ENCODE data around the gene TBC1D1. TPM values are rescaled to one million over a fixed set of nuclear protein-coding genes. Genes with fewer than 3 reads are reported as not detected.

TBC1D1 gene
- total RNA-seq, 5 donors from 2014 or later (not counting 1 experiment from before 2014, with no cell fraction given) = 46.3 to 58.1 (median 47.6) TPM

- 90% methylated on average over 4 of the region's 7 CpGs for WGBS (ENCODE audit: insufficient coverage)
- ChIA-PET CTCF (interaction anchor here in 1 of 2 donors (1.0 kb wide), 1 partner anchor 714 kb away, joined by 4 read pairs; the partner anchor contains the start of gene TLR10), POLR2A (no interaction called here)
- Mint-ChIP-seq H3K4me1 (peaks cover 12 to 20% (median 15%) of the 10 kb centered on the region in 3 donors), H3K9me3 (no peaks in the 10 kb centered on the region), H3K4me3 (no peak overlapping the region), H3K27me3 (no peaks in the 10 kb centered on the region), H3K36me3 (peaks cover 41% of the 10 kb centered on the region), H3K27ac (no peak overlapping the region)
- DNase-seq (no peak), ATAC-seq (replicated peaks in 1 of 4) (no peak)
- Histone ChIP-seq H3K9me3 (no peaks in the 10 kb centered on the region), H3K4me3 (ENCODE audit: control insufficient read depth in 1 of 2, extremely low read depth in 1 of 2, low read length in 1 of 2) (no peak overlapping the region), H3K4me1 (ENCODE audit: control insufficient read depth in 1 of 2, extremely low read depth in 1 of 2, insufficient read depth in 2 of 2, low read length in 2 of 2) (peaks cover 6 to 9% of the 10 kb centered on the region in 2 experiments), H3K36me3 (ENCODE audit: control insufficient read depth in 2 of 2, extremely low read depth in 1 of 2, insufficient read depth in 1 of 2, low read length in 1 of 2) (peaks cover 2 to 35% of the 10 kb centered on the region in 2 donors), H3K27me3 (replicated peaks in 1 of 2; ENCODE audit: control insufficient read depth in 2 of 2, extremely low read depth in 1 of 2, insufficient read depth in 2 of 2, low read length in 1 of 2) (no peaks in the 10 kb centered on the region), H3K27ac (ENCODE audit: low read length) (no peak overlapping the region)
Measured at GRCh38 chr4:38068107-38068506, 177.2 kb downstream of the TBC1D1 start.

- peak; percentile 60 to 80 (median 71) for ATAC-seq (replicated peaks in 1 of 4)
- Histone ChIP-seq H3K4me1 (ENCODE audit: control insufficient read depth in 1 of 2, extremely low read depth in 1 of 2, insufficient read depth in 2 of 2, low read length in 2 of 2) (peaks cover 6 to 9% of the 10 kb centered on the region in 2 experiments), H3K36me3 (ENCODE audit: control insufficient read depth in 2 of 2, extremely low read depth in 1 of 2, insufficient read depth in 1 of 2, low read length in 1 of 2) (peaks cover 2 to 34% of the 10 kb centered on the region in 2 donors), H3K27ac (ENCODE audit: low read length) (no peak overlapping the region), H3K27me3 (replicated peaks in 1 of 2; ENCODE audit: control insufficient read depth in 2 of 2, extremely low read depth in 1 of 2, insufficient read depth in 2 of 2, low read length in 1 of 2) (no peaks in the 10 kb centered on the region), H3K9me3 (no peaks in the 10 kb centered on the region), H3K4me3 (ENCODE audit: control insufficient read depth in 1 of 2, extremely low read depth in 1 of 2, low read length in 1 of 2) (no peak overlapping the region)
- Mint-ChIP-seq H3K4me3 (no peak overlapping the region), H3K36me3 (peaks cover 48% of the 10 kb centered on the region), H3K4me1 (peaks cover 10 to 19% (median 15%) of the 10 kb centered on the region in 3 donors), H3K9me3 (no peaks in the 10 kb centered on the region), H3K27ac (no peak overlapping the region), H3K27me3 (no peaks in the 10 kb centered on the region)
- ChIA-PET POLR2A (no interaction called here), CTCF (interaction anchor here (0.6 to 1.5 kb wide), 7 partner anchors 62 to 713 kb away, joined by 3 to 5 read pairs (median 3); partner anchors contain the start of gene TLR10 (in 1 of the 2))
- DNase-seq = peak in 20 of 35 experiments; percentile 5 to 64 (median 18)
- WGBS (ENCODE audit: insufficient coverage) = 88% methylated on average over 3 of the region's 6 CpGs
Measured at GRCh38 chr4:38069271-38069760, 178.4 kb downstream of the TBC1D1 start.

GRCh38 chr4:38071801-38072431 lies 181.0 kb downstream of the TBC1D1 start:
- no peaks in the 10 kb centered on the region for H3K9me3 ChIP-seq
- peaks cover 6 to 9% of the 10 kb centered on the region in 2 experiments for H3K4me1 ChIP-seq (ENCODE audit: control insufficient read depth in 1 of 2, extremely low read depth in 1 of 2, insufficient read depth in 2 of 2, low read length in 2 of 2)
- ChIA-PET POLR2A (no interaction called here), CTCF (no interaction called here)
- H3K9me3 Mint-ChIP-seq = no peaks in the 10 kb centered on the region
- 89% methylated on average over 3 of the region's 7 CpGs for WGBS (ENCODE audit: insufficient coverage)
- H3K27ac ChIP-seq (ENCODE audit: low read length) = no peak overlapping the region
- no peaks in the 10 kb centered on the region for H3K27me3 Mint-ChIP-seq
- H3K4me3 Mint-ChIP-seq = no peak overlapping the region
- H3K36me3 ChIP-seq (ENCODE audit: control insufficient read depth in 2 of 2, extremely low read depth in 1 of 2, insufficient read depth in 1 of 2, low read length in 1 of 2) = peaks cover 2 to 28% of the 10 kb centered on the region in 2 donors
- peaks cover 10 to 19% (median 15%) of the 10 kb centered on the region in 3 donors for H3K4me1 Mint-ChIP-seq
- ATAC-seq (replicated peaks in 1 of 4) (no peak), DNase-seq (no peak)
- peaks cover 62% of the 10 kb centered on the region for H3K36me3 Mint-ChIP-seq
- H3K27ac Mint-ChIP-seq = no peak overlapping the region
- no peak overlapping the region for H3K4me3 ChIP-seq (ENCODE audit: control insufficient read depth in 1 of 2, extremely low read depth in 1 of 2, low read length in 1 of 2)
- H3K27me3 ChIP-seq (replicated peaks in 1 of 2; ENCODE audit: control insufficient read depth in 2 of 2, extremely low read depth in 1 of 2, insufficient read depth in 2 of 2, low read length in 1 of 2) = no peaks in the 10 kb centered on the region

- DNase-seq = no peak
- Histone ChIP-seq H3K9me3 (no peaks in the 10 kb centered on the region), H3K36me3 (ENCODE audit: control insufficient read depth in 2 of 2, extremely low read depth in 1 of 2, insufficient read depth in 1 of 2, low read length in 1 of 2) (peaks cover 2 to 22% of the 10 kb centered on the region in 2 donors), H3K27me3 (replicated peaks in 1 of 2; ENCODE audit: control insufficient read depth in 2 of 2, extremely low read depth in 1 of 2, insufficient read depth in 2 of 2, low read length in 1 of 2) (no peaks in the 10 kb centered on the region), H3K27ac (ENCODE audit: low read length) (no peak overlapping the region), H3K4me1 (ENCODE audit: control insufficient read depth in 1 of 2, extremely low read depth in 1 of 2, insufficient read depth in 2 of 2, low read length in 2 of 2) (peaks cover 6 to 9% of the 10 kb centered on the region in 2 experiments), H3K4me3 (ENCODE audit: control insufficient read depth in 1 of 2, extremely low read depth in 1 of 2, low read length in 1 of 2) (no peak overlapping the region)
- Mint-ChIP-seq H3K4me3 (no peak overlapping the region), H3K27ac (no peak overlapping the region), H3K27me3 (no peaks in the 10 kb centered on the region), H3K9me3 (no peaks in the 10 kb centered on the region), H3K36me3 (peaks cover 59% of the 10 kb centered on the region), H3K4me1 (peaks cover 10 to 19% (median 15%) of the 10 kb centered on the region in 3 donors)
- ATAC-seq (replicated peaks in 1 of 4) = no peak
- CTCF ChIA-PET = no interaction called here
- POLR2A ChIA-PET = no interaction called here
- WGBS (ENCODE audit: insufficient coverage) = no CpG with 5 or more reads among the region's 3 CpGs
Measured at GRCh38 chr4:38072578-38072977, 181.7 kb downstream of the TBC1D1 start.

GRCh38 chr4:38073596-38074234 lies 182.8 kb downstream of the TBC1D1 start:
- peaks cover 2 to 14% of the 10 kb centered on the region in 2 donors for H3K36me3 ChIP-seq (ENCODE audit: control insufficient read depth in 2 of 2, extremely low read depth in 1 of 2, insufficient read depth in 1 of 2, low read length in 1 of 2)
- Mint-ChIP-seq H3K36me3 (peaks cover 53% of the 10 kb centered on the region), H3K4me1 (peaks cover 10 to 18% (median 17%) of the 10 kb centered on the region in 3 donors), H3K27ac (no peak overlapping the region), H3K27me3 (no peaks in the 10 kb centered on the region), H3K9me3 (no peaks in the 10 kb centered on the region), H3K4me3 (no peak overlapping the region)
- DNase-seq (no peak), ATAC-seq (replicated peaks in 1 of 4) (no peak)
- no peak overlapping the region for H3K4me3 ChIP-seq (ENCODE audit: control insufficient read depth in 1 of 2, extremely low read depth in 1 of 2, low read length in 1 of 2)
- H3K4me1 ChIP-seq (ENCODE audit: control insufficient read depth in 1 of 2, extremely low read depth in 1 of 2, insufficient read depth in 2 of 2, low read length in 2 of 2) = peaks cover 6 to 9% of the 10 kb centered on the region in 2 experiments
- no peak overlapping the region for H3K27ac ChIP-seq (ENCODE audit: low read length)
- ChIA-PET POLR2A (no interaction called here), CTCF (no interaction called here)
- no peaks in the 10 kb centered on the region for H3K27me3 ChIP-seq (replicated peaks in 1 of 2; ENCODE audit: control insufficient read depth in 2 of 2, extremely low read depth in 1 of 2, insufficient read depth in 2 of 2, low read length in 1 of 2)
- no CpG with 5 or more reads among the region's 4 CpGs for WGBS (ENCODE audit: insufficient coverage)
- H3K9me3 ChIP-seq = no peaks in the 10 kb centered on the region

- Mint-ChIP-seq H3K36me3 (peaks cover 54% of the 10 kb centered on the region), H3K4me1 (peaks cover 4 to 11% (median 10%) of the 10 kb centered on the region in 3 donors), H3K27me3 (no peaks in the 10 kb centered on the region), H3K27ac (no peak overlapping the region), H3K9me3 (no peaks in the 10 kb centered on the region), H3K4me3 (no peak overlapping the region)
- Histone ChIP-seq H3K4me1 (ENCODE audit: control insufficient read depth in 1 of 2, extremely low read depth in 1 of 2, insufficient read depth in 2 of 2, low read length in 2 of 2) (no peaks in the 10 kb centered on the region), H3K27ac (ENCODE audit: low read length) (no peak overlapping the region), H3K4me3 (ENCODE audit: control insufficient read depth in 1 of 2, extremely low read depth in 1 of 2, low read length in 1 of 2) (no peak overlapping the region), H3K27me3 (replicated peaks in 1 of 2; ENCODE audit: control insufficient read depth in 2 of 2, extremely low read depth in 1 of 2, insufficient read depth in 2 of 2, low read length in 1 of 2) (no peaks in the 10 kb centered on the region), H3K36me3 (ENCODE audit: control insufficient read depth in 2 of 2, extremely low read depth in 1 of 2, insufficient read depth in 1 of 2, low read length in 1 of 2) (peaks cover 5 to 17% of the 10 kb centered on the region in 2 donors), H3K9me3 (no peaks in the 10 kb centered on the region)
- CTCF ChIA-PET = no interaction called here
- POLR2A ChIA-PET = no interaction called here
- DNase-seq (peak in 1 of 35 experiments; percentile 16), ATAC-seq (replicated peaks in 1 of 4) (no peak)
- WGBS (ENCODE audit: insufficient coverage) = 90% methylated on average over 2 of the region's 6 CpGs
Measured at GRCh38 chr4:38075370-38076152, 184.7 kb downstream of the TBC1D1 start.

Data from T-cell (primary cell).